Measurements from ENCODE around the gene CNTN4.
"Not testable (repeated sequence)": the region's sequence is repeated elsewhere in the genome, so short reads cannot be mapped to it uniquely, and the experiment has no call there.

CNTN4 gene

DNA sequence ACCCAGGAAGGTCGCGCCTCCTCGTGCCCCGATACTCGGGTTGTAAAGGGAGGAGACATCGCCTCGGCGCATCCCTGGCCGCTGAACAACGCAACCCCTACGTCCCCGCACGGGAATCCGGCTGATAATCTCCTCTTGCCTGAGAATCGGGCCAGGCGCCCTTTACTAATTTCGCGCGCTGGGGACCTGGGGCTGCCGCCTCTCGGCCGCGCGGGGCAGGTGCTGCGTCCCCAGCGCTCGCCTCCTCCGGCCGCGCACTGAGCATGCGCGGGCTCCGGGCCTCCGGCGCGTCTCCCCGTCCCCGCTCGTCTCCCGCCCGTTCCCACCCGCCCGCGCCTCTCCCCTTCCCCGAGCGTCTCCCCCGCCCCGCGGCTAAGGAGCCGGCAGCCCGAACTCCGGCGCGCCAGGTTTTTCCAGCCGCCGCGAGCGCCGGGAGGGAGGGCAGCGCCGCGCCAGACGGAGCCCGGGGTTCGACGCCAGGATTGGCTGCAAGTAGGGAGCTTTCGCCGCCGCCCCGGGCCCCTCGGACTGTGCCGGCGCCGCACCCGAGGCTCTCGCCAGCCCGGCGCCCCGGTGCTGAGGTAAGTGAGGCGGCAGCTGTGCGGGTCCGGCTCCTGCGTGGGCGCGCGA, at the start of gene CNTN4:
TSS of gene CNTN4 (plus strand) at position 469 of the 630 bp plus-strand sequence.
- DNase-seq: peak; percentile 77

DNA sequence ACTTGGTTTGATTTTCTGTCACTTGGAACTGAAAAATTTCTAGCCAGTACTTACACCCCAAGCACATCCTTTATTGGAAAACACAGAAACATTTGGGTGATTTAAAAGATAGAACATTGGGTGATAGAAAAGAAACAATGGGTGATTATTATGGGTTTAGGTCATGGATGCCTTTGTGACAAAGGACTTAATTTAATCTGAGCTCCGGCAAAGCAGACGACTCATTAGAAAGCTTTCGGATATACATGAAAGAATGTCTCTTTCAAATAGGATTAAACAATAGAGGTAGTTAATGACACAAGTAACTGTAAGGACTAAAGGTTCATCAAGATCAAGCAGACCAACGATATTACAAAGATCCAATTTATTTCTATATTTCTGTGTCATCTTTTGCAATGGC, 37.3 kb upstream of the CNTN4 start:
- DNase-seq: no peak

- no peak for DNase-seq
These were observed 27.1 kb upstream of the CNTN4 start for GRCh38 chr3:2071531-2071930.

DNA sequence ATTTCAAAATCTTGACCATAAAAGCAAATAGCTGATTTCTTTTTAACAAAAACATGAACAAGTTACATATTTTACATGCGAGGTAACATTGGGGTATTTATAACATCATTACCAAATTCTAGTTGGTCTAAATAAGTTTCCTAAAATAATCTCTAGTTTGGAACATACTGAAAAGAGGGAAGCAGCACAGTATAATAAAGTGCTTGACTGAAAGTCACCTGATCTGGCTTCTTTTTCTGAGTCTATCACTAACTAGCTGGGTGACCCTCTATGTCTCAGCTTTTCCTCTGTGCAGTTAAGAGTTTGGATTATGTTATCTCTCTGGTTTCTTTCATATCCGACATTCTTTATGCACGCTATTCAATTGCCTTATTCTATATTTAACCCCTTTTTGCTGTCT, 19.8 kb upstream of the CNTN4 start:
- no peak for DNase-seq

- no peak for DNase-seq
These were observed 15.7 kb upstream of the CNTN4 start for GRCh38 chr3:2082871-2083480.

DNA sequence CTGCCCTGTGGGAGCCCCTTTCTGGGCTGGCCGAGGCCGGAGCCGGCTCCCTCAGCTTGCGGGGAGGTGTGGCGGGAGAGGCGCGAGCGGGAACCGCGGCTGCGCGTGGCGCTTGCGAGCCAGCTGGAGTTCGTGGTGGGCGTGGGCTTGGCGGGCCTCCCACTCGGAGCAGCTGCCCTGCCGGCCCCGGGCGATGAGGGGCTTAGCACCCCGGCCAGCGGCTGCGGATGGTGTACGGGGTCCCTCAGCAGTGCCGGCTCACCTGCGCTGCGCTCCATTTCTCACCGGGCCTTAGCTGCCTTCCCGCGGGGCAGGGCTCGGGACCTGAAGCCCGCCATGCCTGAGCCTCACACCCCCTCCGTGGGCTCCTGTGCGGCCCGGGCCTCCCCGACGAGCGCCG, 15.1 kb upstream of the CNTN4 start:
- DNase-seq: not testable (repeated sequence)

- no peak for DNase-seq
These were observed 8.4 kb upstream of the CNTN4 start for GRCh38 chr3:2090095-2090911.

DNA sequence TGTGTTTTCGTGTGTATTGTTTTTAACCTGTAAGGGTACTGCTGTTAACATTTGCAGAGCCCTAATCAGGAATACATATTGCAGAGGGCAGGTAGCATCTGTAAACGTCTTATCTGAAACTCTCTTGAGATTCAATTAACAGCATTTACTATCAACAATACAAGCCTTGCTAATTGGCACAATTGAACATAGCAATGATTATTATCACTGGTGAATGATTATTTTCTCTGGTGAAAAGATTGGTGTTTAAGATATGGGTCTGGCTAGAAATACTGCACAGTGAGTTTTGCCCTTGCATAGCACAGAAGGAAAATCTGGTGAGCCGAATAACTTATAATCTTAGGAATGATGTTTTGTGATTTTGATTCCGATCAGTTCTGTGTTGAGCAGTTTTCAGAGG, 5.9 kb upstream of the CNTN4 start:
- no peak for DNase-seq

GRCh38 chr3:2094941-2095340, 3.7 kb upstream of the CNTN4 start:
- peak; percentile 36 for DNase-seq

GRCh38 chr3:2096216-2096615, 2.5 kb upstream of the CNTN4 start:
- no peak for DNase-seq

DNA sequence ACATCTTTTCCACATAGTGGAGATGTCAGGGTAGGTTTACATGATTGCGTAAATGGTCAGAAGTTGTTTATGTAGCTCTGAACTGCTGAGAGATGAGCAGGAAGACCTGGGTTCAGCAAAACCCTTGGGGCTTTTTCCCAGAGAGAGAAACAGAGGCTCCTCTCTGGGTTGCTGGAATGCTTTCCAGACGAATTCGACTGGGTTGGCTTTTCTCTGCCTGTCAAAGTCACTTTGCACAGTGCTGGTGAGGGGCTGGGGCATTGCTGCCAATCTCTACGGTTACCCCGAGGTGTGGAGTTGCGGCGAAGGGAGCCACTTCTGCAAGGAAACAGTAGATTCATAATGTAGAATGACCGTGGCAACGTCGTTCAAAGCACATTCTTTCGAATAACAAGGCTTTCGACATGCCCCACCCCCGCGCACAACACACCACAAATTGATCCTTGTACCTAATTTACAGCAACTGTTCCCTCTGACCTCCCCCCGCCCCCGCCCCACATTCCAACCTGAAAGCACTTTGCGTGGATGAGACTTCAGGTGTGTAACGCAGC, 950 bp upstream of the CNTN4 start:
- no peak for DNase-seq

DNA sequence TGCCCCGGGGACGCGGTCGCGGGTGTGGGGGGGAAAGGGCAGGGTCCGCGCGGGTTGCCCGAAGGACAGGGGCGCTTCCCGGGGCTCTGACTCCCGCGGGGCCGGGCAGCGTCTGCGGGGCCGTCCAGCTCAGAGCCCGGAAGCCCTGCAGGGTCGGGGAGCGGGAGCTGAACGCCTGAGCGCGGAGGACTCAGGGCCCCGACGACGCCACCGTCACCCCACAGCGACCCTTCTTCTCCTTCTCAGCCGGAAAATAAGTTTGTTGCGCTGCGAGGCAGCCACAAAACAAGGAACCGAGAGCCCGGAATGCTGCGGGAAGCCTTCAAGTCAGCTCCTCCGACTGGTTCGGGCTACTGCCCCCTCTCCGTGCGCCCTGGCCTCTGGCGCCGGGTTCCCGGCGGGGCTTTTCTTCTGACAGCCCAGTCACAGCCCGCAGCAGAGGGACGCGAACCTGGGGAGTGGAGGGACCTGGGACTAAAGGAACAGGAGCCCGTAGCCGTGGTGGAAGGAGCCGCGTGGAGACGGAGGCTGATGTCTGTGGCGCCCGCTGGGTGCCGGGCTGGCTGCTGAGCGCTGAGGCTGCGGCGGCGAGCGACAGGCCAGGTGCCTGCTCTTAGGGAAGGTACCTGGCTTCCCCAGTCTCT, 484 bp downstream of the CNTN4 start:
- no peak for DNase-seq

GRCh38 chr3:2099779-2100191, 1.1 kb downstream of the CNTN4 start:
- DNase-seq: no peak

- no peak for DNase-seq
These were observed 7.8 kb downstream of the CNTN4 start for GRCh38 chr3:2106438-2106837.

GRCh38 chr3:2110597-2111117, 12.0 kb downstream of the CNTN4 start:
- no peak for DNase-seq

DNA sequence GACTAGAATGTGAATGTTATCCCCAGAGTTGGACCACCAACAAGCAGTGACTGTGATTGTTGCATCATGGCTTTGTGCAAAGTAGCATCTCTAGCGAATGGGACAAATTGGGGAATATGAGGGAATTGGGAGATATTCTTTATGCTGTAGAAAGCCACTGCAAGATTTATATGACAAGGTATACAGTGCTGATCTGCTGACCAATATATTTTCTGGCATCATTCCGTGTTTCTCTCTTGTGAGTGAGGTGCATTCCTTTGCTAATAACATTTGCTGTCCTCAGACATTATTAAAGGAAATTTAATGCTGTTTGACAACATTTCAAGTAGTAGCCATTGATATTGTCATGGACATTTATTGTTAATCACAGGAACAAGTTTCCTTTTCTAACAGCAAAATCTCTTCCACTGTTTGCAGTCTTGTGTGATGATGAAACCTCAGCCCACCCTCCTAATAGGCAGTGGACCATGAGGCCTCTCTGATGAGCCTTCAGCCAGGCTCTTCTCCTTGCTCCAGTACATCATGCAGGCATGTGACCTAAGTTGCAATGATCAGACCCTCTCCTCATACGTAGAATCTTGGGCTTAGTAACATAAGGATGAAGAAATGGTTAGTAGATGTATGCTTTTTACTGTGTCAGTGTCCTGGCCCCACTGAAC, 16.1 kb downstream of the CNTN4 start:
- DNase-seq: no peak

GRCh38 chr3:2130726-2131125, 32.1 kb downstream of the CNTN4 start:
- no peak for DNase-seq

GRCh38 chr3:2133146-2133545, 34.5 kb downstream of the CNTN4 start:
- no peak for DNase-seq

GRCh38 chr3:2137651-2138050, 39.0 kb downstream of the CNTN4 start:
- no peak for DNase-seq

- DNase-seq: no peak
These were observed 42.8 kb downstream of the CNTN4 start for GRCh38 chr3:2141482-2141881.

GRCh38 chr3:2148561-2149340, 50.1 kb downstream of the CNTN4 start:
- no peak for DNase-seq

GRCh38 chr3:2153053-2153452, 54.4 kb downstream of the CNTN4 start:
- no peak for DNase-seq

All from COR-L47 (cell line).